ENCODE results near the gene S100A5. TPM values are rescaled to one million over a fixed set of nuclear protein-coding genes. Genes with fewer than 3 reads are reported as not detected.

Gene S100A5
- total RNA-seq, 1 donor from 2014 or later, result 0.39 TPM

- peak overlapping the region; percentile 94 for H3K9ac ChIP-seq (ENCODE audit: low read length)
- no peaks in the 10 kb centered on the region for H3K27me3 Mint-ChIP-seq (ENCODE audit: low read depth, unreplicated experiment)
- peaks cover 30% of the 10 kb centered on the region for H3K4me1 Mint-ChIP-seq (ENCODE audit: low read depth, unreplicated experiment)
These were observed 26.0 kb upstream of the S100A5 start for GRCh38 chr1:153566414-153567371.

GRCh38 chr1:153565529-153566374 is 25.0 kb upstream of the S100A5 start, which contains the start of gene S100A2:
Gene S100A2 (minus strand): TSS chr1:153565844. CDS start chr1:153563877, 1,967 bp downstream.
- peaks cover 30% of the 10 kb centered on the region for H3K4me1 Mint-ChIP-seq (ENCODE audit: low read depth, unreplicated experiment)
- peak within 1 kb of the TSS; percentile 74 for H3K4me2 ChIP-seq (ENCODE audit: low read length)
- peak within 1 kb of the TSS; percentile 100 for H3K27ac ChIP-seq (ENCODE audit: low read depth, low read length)

More at GRCh38 chr1:153566414-153567371, 26.0 kb upstream of the S100A5 start:
- H3K4me2 ChIP-seq (ENCODE audit: low read length), result peak overlapping the region; percentile 74
- peak overlapping the region; percentile 100 for H3K27ac ChIP-seq (ENCODE audit: low read depth, low read length)
- no peaks in the 10 kb centered on the region for H4K20me1 ChIP-seq (ENCODE audit: insufficient read depth, low read length)
- peak overlapping the region; percentile 21 for H3K4me3 Mint-ChIP-seq (ENCODE audit: unreplicated experiment)
- H3K79me2 ChIP-seq (ENCODE audit: insufficient read depth, low read length), result no peaks in the 10 kb centered on the region
- FAIRE-seq, result no peak
- H3K9me3 Mint-ChIP-seq (ENCODE audit: unreplicated experiment), result no peaks in the 10 kb centered on the region
- no peak overlapping the region for H3K4me3 ChIP-seq (ENCODE audit: insufficient read depth, low read depth, low read length)
- peak overlapping the region; percentile 100 for H3K27ac Mint-ChIP-seq (ENCODE audit: unreplicated experiment)
- no peaks in the 10 kb centered on the region for H3K36me3 Mint-ChIP-seq (ENCODE audit: low read depth, unreplicated experiment)
- DNase-seq (ENCODE audit: low read depth), result peak; percentile 97
- no peaks in the 10 kb centered on the region for H3K9me3 ChIP-seq (ENCODE audit: insufficient read depth, low read depth, low read length)
- H2AFZ ChIP-seq (ENCODE audit: low read depth, low read length), result no peak overlapping the region
- H3K4me1 ChIP-seq (ENCODE audit: insufficient read depth, low read length), result peaks cover 42% of the 10 kb centered on the region
- TF ChIP-seq EZH2 (IDR thresholded peaks at IDR 0.05; ENCODE audit: insufficient read depth, low read length), result no peak
- TF ChIP-seq CTCF (IDR thresholded peaks at IDR 0.05; ENCODE audit: insufficient read depth, low read depth, low read length), result no peak
- no peaks in the 10 kb centered on the region for H3K36me3 ChIP-seq (ENCODE audit: insufficient read depth, low read length)
- no peaks in the 10 kb centered on the region for H3K27me3 ChIP-seq (ENCODE audit: insufficient read depth, low read length)

More at GRCh38 chr1:153565529-153566374, 25.0 kb upstream of the S100A5 start, which contains the start of gene S100A2:
- Histone ChIP-seq H3K4me1 (ENCODE audit: insufficient read depth, low read length) (peaks cover 38% of the 10 kb centered on the region), H3K79me2 (ENCODE audit: insufficient read depth, low read length) (no peaks in the 10 kb centered on the region), H3K27me3 (ENCODE audit: insufficient read depth, low read length) (no peaks in the 10 kb centered on the region), H2AFZ (ENCODE audit: low read depth, low read length) (peak within 1 kb of the TSS; percentile 64), H4K20me1 (ENCODE audit: insufficient read depth, low read length) (no peaks in the 10 kb centered on the region), H3K9ac (ENCODE audit: low read length) (peak within 1 kb of the TSS; percentile 94), H3K9me3 (ENCODE audit: insufficient read depth, low read depth, low read length) (no peaks in the 10 kb centered on the region), H3K4me3 (ENCODE audit: insufficient read depth, low read depth, low read length) (peak within 1 kb of the TSS; percentile 21), H3K36me3 (ENCODE audit: insufficient read depth, low read length) (no peaks in the 10 kb centered on the region)
- Mint-ChIP-seq H3K36me3 (ENCODE audit: low read depth, unreplicated experiment) (no peaks in the 10 kb centered on the region), H3K27me3 (ENCODE audit: low read depth, unreplicated experiment) (no peaks in the 10 kb centered on the region), H3K27ac (ENCODE audit: unreplicated experiment) (peak within 1 kb of the TSS; percentile 100), H3K4me3 (ENCODE audit: unreplicated experiment) (peak within 1 kb of the TSS; percentile 75), H3K9me3 (ENCODE audit: unreplicated experiment) (no peaks in the 10 kb centered on the region)
- DNase-seq (ENCODE audit: low read depth) (peak; percentile 93), FAIRE-seq (no peak)
- no peak for TF ChIP-seq CTCF (IDR thresholded peaks at IDR 0.05; ENCODE audit: insufficient read depth, low read depth, low read length)
- no peak for TF ChIP-seq EZH2 (IDR thresholded peaks at IDR 0.05; ENCODE audit: insufficient read depth, low read length)
